Measurements from ENCODE around the gene MYBBP1A.

GRCh38 chr17:4584917-4585637, 29.9 kb upstream of the MYBBP1A start:
- TF ChIP-seq, protein P1, sequence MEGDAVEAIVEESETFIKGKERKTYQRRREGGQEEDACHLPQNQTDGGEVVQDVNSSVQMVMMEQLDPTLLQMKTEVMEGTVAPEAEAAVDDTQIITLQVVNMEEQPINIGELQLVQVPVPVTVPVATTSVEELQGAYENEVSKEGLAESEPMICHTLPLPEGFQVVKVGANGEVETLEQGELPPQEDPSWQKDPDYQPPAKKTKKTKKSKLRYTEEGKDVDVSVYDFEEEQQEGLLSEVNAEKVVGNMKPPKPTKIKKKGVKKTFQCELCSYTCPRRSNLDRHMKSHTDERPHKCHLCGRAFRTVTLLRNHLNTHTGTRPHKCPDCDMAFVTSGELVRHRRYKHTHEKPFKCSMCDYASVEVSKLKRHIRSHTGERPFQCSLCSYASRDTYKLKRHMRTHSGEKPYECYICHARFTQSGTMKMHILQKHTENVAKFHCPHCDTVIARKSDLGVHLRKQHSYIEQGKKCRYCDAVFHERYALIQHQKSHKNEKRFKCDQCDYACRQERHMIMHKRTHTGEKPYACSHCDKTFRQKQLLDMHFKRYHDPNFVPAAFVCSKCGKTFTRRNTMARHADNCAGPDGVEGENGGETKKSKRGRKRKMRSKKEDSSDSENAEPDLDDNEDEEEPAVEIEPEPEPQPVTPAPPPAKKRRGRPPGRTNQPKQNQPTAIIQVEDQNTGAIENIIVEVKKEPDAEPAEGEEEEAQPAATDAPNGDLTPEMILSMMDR (IDR thresholded peaks at IDR 0.05; ENCODE audit: poor library complexity): no peak
- TF ChIP-seq EZH2 (IDR thresholded peaks at IDR 0.05; ENCODE audit: borderline replicate concordance): no peak

Data from hepatocyte (in vitro differentiated cells).